Transverse colon (tissue), 3 donors: ENCODE results near the gene NEUROG3.

Source experiments
- CTCF ChIP-seq, 5 experiments: fragments of 200-600 bp in 3 of 5; fragments of 450-650 bp in 2 of 5; sonication (generic) in 3 of 5; IDR thresholded peaks; 1 replicate in 2 of 5; 2 replicates in 3 of 5; pipeline ENCODE4 v1.5.1; 2016 to 2017; ENCODE audit warnings: antibody characterized with exemption in 5 of 5, inconsistent platforms in 3 of 5, mild to moderate bottlenecking in 2 of 5, moderate library complexity in 1 of 5
- POLR2A ChIP-seq: fragments of 450-650 bp; IDR thresholded peaks from one replicate; pipeline ENCODE4 v1.6.1; 2016; ENCODE audit warnings: antibody characterized with exemption, mild to moderate bottlenecking, moderate library complexity

- TF ChIP-seq POLR2A = no peak
- no peak for TF ChIP-seq CTCF (IDR thresholded peaks at IDR 0.05)
Observed at GRCh38 chr10:69600761-69601330, 27.6 kb upstream of the NEUROG3 start.
